SIG-M5 (cell line): ENCODE results near the gene PRRC2A.

Experiments used
- DNase-seq: peaks from one replicate; lab custom pipeline; 2025; lab: John Stamatoyannopoulos, UW

The PRRC2A gene

GRCh38 chr6:31652925-31653724 lies 32.6 kb downstream of the PRRC2A start:
- DNase-seq, result peak; percentile 77

- DNase-seq, result no peak
Measured at GRCh38 chr6:31654574-31655348, 34.2 kb downstream of the PRRC2A start.

GRCh38 chr6:31655349-31656237 lies 35.1 kb downstream of the PRRC2A start, which contains the start of gene APOM:
Gene APOM, plus strand, starts transcription at chr6:31655894. Its CDS starts 73 bp downstream, at chr6:31655967.
- no peak for DNase-seq

GRCh38 chr6:31657406-31658157 lies 37.1 kb downstream of the PRRC2A start:
- no peak for DNase-seq

GRCh38 chr6:31658158-31658688 lies 37.7 kb downstream of the PRRC2A start:
- DNase-seq, result no peak

- DNase-seq, result no peak
Measured at GRCh38 chr6:31658983-31659648, 38.6 kb downstream of the PRRC2A start.

GRCh38 chr6:31659649-31660380 lies 39.3 kb downstream of the PRRC2A start:
- no peak for DNase-seq

DNA sequence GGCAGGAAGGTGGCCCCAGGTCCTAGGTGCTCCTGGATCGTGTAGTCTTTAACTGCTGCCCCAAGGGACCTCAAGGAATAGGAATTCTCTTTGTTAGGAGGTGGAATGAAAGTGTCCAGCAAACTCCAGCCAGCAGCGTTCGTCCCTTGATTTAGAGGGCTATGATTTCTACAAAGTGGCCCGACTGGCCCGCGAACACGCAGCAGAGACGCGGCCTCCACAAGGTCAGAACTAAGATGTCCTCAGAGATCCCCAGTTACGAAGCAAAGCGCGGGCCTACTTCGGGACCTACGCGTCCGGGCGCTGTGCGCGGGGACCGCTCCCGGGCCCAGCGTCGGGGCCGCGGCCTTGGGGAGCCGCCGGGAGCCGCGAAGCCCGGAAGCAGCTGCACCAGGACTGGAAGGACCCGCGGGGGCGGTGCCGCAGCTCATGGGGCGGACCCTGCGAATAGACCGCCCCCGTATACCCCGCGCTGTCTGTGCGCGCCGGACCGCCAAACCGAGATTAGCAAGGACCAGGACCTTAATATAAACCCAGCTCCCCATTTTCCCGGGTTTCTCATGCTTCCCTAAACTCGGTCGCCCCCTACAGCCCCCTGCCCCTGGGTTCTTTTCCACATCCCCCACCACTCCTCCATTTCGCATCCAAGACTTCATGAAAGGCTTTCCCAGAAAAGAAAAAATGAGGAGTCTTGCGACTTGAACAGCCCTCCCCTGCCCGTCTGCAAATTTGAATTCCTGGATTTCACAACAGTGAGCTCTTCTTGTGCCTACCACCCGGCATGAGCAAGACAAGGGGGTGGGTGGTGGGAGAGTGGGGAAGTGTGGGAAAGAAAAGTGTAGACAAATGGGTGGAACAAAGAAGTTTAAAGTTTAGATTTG lies 40.1 kb downstream of the PRRC2A start, which contains the start of gene C6orf47:
TSS of gene C6orf47 (minus strand) at position 398 of the 881 bp plus-strand sequence. CDS start 831 bp downstream, outside the sequence.
- DNase-seq, result no peak

DNA sequence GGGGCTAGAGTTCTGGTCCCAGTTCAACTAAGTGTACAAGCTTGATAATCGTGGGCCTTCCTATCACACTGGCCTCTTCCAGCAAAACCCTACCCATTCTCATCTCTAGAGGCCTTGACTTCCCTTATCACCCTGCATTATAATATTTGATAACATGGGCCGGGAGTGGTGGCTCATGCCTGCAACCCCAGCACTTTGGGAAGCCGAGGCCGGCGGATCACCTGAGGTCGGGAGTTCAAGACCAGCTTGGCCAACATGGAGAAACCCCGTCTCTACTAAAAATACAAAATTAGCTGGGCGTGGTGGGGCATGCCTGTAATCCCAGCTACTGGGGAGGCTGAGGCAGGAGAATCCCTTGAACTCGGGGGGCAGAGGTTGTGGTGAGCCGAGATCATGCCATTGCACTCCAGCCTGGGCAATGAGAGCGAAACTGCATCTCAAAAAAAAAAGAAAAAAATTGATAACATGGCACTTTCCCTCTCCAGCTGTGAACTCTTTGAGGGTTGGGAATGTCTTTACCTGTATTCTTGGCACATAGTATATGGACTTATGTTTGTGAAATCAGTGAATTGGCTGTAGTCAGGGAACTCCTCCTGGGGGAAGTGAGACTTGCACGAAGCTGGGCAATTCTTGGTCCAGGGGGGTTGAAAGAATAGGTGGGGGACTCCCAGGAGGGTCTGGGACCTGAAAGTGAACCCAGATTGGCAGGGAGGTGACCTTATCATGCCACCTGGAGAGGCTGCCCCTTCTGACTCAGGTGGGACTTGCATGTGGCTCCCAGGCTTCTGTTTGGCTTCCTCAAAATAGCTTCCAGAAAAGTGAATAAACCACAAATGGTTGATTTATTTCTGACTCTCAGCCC lies 41.0 kb downstream of the PRRC2A start:
- no peak for DNase-seq

GRCh38 chr6:31662124-31662723 lies 41.7 kb downstream of the PRRC2A start:
- no peak for DNase-seq

DNA sequence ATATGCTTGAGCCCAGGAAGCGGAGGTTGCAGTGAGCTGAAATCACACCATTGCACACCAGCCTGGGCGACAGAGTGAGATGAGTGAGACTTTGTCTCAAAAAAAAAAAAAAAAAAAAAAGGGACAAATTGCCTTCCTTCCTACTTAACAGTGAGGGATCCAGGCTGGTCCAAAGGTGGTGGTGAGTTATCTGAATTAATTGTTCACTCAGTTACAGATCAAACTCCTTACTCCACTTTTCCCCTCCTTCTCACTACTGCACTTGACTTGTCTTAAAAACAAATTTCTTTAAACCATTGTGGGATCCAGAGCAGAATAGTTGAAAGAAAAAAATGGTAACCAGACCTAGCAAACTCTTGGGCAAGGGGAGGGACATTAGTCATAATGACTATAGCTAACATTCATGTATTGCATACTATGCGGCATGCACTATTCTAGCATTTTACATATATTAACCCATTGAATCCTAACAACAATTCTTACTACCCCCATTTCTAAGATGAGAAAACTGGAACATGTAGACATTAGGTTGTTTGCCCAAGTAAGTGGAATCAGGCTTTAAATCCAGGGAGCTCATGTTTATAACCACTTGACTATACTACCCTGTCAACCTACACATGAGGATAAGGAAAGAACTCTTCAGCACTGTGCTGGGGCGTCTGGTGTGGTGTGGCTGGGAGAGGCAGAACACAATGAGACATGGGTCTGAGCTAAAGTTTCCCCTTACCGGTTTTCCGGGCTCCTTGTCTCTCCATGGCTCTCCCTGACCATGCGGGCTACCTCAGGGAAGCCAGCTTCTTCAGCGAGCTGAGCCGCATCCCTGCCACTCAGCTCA lies 42.8 kb downstream of the PRRC2A start:
- DNase-seq, result no peak

- no peak for DNase-seq
Measured at GRCh38 chr6:31663961-31664789, 43.7 kb downstream of the PRRC2A start.

GRCh38 chr6:31664790-31665500 lies 44.4 kb downstream of the PRRC2A start, which contains the start of gene GPANK1:
Gene GPANK1, minus strand, starts transcription at chr6:31664997. Its CDS starts 519 bp downstream, at chr6:31664478.
- DNase-seq, result peak; percentile 59

DNA sequence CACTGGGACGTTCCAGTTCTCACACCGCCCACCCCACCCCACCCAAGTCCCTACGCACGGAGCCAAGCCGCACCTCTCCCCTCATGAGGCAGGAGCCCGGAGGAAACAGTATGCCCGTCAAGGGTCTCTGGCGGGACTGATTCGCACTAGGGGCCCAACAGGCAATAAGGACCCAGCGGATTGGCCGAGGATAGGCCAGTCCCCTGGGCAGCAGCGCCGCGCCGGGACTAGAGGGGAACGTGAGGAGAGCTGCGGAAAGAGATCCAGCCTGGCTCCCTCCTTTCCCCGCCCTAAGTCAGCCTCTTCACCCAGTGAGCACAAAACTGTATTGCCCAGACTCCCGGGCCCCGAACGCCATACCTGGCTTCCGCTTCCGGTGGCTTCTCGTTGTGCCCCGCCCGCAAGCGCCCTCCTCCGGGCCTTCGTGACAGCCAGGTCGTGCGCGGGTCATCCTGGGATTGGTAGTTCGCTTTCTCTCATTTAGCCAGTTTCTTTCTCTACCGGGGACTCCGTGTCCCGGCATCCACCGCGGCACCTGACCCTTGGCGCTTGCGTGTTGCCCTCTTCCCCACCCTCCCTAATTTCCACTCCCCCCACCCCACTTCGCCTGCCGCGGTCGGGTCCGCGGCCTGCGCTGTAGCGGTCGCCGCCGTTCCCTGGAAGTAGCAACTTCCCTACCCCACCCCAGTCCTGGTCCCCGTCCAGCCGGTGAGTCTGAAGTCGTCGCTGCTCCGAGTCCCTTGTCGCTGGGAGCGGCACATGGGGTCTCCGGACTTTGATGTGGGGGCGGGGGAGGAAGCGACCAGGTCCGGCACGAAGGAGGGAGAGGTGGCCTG lies 45.2 kb downstream of the PRRC2A start, which contains the start of gene CSNK2B:
TSS of gene CSNK2B (plus strand) at position 580 of the 836 bp plus-strand sequence. CDS start 752 bp downstream, outside the sequence.
- DNase-seq, result peak; percentile 89
